GM12864 (cell line): ENCODE measurements around the gene SLC34A1.

ENCODE experiments used
- DNase-seq: peaks from one replicate; pipeline ENCODE4 v3.0.0-alpha.2; 2011; ENCODE audit warnings: low read depth
- H3K4me3 ChIP-seq: 2 replicates; pipeline ENCODE4 v1.5.1; 2011; ENCODE audit warnings: mild to moderate bottlenecking, low read depth, low read length, control low read depth
- TF ChIP-seq, protein P1 (sequence below): IDR thresholded peaks from 2 replicates; pipeline ENCODE4 v1.5.1; 2011; ENCODE audit warnings: low read depth, mild to moderate bottlenecking, moderate library complexity, low read length, control low read depth, inconsistent platforms; ENCODE audit errors: missing control alignments

Gene SLC34A1

GRCh38 chr5:177393206-177393765 is 9.1 kb downstream of the SLC34A1 start:
- no peak overlapping the region for H3K4me3 ChIP-seq
- no peak for DNase-seq
- TF ChIP-seq, protein P1, sequence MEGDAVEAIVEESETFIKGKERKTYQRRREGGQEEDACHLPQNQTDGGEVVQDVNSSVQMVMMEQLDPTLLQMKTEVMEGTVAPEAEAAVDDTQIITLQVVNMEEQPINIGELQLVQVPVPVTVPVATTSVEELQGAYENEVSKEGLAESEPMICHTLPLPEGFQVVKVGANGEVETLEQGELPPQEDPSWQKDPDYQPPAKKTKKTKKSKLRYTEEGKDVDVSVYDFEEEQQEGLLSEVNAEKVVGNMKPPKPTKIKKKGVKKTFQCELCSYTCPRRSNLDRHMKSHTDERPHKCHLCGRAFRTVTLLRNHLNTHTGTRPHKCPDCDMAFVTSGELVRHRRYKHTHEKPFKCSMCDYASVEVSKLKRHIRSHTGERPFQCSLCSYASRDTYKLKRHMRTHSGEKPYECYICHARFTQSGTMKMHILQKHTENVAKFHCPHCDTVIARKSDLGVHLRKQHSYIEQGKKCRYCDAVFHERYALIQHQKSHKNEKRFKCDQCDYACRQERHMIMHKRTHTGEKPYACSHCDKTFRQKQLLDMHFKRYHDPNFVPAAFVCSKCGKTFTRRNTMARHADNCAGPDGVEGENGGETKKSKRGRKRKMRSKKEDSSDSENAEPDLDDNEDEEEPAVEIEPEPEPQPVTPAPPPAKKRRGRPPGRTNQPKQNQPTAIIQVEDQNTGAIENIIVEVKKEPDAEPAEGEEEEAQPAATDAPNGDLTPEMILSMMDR: no peak

- DNase-seq: no peak
- TF ChIP-seq, protein P1: no peak
- H3K4me3 ChIP-seq: no peak overlapping the region
Observed at GRCh38 chr5:177393990-177394389, 9.8 kb downstream of the SLC34A1 start.

- TF ChIP-seq, protein P1: no peak
Observed at GRCh38 chr5:177396078-177396477, 11.8 kb downstream of the SLC34A1 start.

DNA sequence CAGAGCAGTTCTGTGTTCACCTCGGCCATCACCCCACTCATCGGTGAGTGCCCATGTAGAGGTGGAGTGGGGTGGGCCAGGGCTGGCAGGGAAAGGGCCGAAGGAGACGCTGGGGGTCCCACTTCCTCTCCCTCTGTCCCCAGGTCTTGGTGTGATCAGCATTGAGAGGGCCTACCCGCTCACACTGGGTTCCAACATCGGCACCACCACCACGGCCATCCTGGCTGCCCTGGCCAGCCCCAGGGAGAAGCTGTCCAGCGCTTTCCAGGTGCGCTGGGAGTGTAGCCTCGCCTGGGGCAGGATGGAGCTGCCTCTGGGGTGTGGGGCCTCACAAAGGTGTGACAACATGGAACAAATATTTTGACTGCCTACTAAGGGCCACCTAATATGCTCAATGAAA is 12.6 kb downstream of the SLC34A1 start:
- DNase-seq: no peak
- TF ChIP-seq, protein P1: no peak
- no peak overlapping the region for H3K4me3 ChIP-seq

More at GRCh38 chr5:177396078-177396477, 11.8 kb downstream of the SLC34A1 start:
- no peak overlapping the region for H3K4me3 ChIP-seq
- DNase-seq: no peak

DNA sequence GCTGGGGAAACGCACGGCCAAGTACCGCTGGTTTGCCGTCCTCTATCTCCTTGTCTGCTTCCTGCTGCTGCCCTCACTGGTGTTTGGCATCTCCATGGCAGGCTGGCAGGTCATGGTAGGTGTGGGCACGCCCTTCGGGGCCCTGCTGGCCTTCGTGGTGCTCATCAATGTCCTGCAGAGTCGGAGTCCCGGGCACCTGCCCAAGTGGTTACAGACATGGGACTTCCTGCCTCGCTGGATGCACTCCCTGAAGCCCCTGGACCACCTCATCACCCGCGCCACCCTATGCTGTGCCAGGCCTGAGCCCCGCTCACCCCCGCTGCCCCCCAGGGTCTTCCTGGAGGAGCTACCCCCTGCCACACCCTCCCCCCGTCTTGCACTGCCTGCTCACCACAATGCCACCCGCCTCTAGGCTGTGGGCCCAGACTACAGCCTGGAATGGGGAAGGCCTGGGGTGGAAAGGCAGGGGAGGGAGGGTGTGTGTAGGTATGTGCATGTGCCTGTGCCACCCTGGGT is 13.7 kb downstream of the SLC34A1 start:
- DNase-seq: no peak
- H3K4me3 ChIP-seq: no peak overlapping the region
- TF ChIP-seq, protein P1: no peak

DNA sequence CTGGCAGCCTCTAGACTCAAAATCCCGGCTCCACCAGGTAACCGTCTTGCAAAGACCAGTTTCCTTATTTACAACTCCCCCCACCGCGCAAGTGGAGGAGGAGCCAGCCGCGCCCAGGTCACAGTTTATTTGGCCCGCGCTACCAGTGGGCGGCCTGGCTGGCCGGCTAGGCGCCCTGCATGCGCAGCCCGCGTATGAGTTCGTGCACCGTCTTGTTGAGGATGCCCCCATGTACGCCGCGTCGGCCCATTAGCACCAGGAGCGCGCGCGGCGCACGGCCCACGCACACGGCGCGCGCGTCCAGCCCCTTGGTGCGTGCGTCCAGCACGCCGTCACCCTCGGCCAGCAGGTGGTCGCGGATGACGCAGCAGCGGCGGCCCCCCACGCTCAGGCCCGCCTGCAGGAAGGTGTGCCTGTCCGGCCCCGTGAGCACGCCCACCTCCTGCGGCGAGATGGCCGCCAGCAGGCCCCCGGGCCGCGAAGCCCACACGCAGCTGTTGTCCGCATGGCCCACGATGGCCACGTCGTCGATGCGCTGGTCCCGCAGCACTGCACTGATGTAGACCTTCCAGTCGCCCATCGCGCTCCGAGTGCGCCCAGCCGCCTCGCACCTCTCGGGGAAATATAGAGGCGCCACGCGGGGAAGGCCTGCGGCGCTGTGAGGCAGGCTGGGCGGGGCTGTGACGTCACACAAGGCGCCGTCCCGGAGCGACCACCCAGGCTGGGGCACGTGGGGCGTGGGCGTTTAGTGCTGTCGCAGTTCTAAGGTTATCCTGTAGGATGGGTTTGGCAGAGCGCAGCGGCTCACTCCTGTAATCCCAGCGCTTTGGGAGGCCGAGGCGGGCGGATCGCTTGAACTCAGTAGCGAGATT is 16.0 kb downstream of the SLC34A1 start, which contains the start of gene PFN3:
Gene PFN3, minus strand, starts transcription at position 665 of the 872 bp plus-strand sequence. Its CDS starts 85 bp downstream, at position 580.
- TF ChIP-seq, protein P1: no peak
- no peak within 1 kb of the TSS for H3K4me3 ChIP-seq
- no peak for DNase-seq
